K562 (cell line): ENCODE data around the gene TP73. TPM values are rescaled to one million over a fixed set of nuclear protein-coding genes. Genes with fewer than 3 reads are reported as not detected.

Experiments used
- HDAC1 ChIP-seq, 2 experiments: fragments of 450-650 bp; IDR thresholded peaks; 2 replicates each; pipeline ENCODE4 v1.6.1; 2016 to 2017; ENCODE audit warnings: inconsistent platforms in 1 of 2, mild to moderate bottlenecking in 1 of 2, moderate library complexity in 1 of 2
- HSF4 ChIP-seq: fragments of 250-450 bp; sonication (Bioruptor Pico); IDR thresholded peaks from 2 replicates; pipeline ENCODE4 v2.1.2; 2022; ENCODE audit warnings: mild to moderate bottlenecking, moderate library complexity, borderline replicate concordance
- MYC ChIP-seq, 2 experiments: fragments of 250-450 bp in 1 of 2; sonication (Bioruptor Pico) in 1 of 2; IDR thresholded peaks; 2 replicates each; pipeline versions ENCODE4 v1.5.1 to v1.6.1; 2012 to 2021; ENCODE audit warnings: low read depth in 2 of 2, borderline replicate concordance in 1 of 2, improper control_type of control experiment in 1 of 2, low read length in 1 of 2, mild to moderate bottlenecking in 1 of 2, moderate library complexity in 1 of 2
- RB1 ChIP-seq: fragments of 450-650 bp; IDR thresholded peaks from 2 replicates; pipeline ENCODE4 v1.6.1; 2017; ENCODE audit warnings: low read depth, mild to moderate bottlenecking
- SAP30 ChIP-seq: fragments of 200-600 bp; sonication (generic); IDR thresholded peaks from 2 replicates; pipeline ENCODE4 v1.6.1; 2012; ENCODE audit warnings: borderline replicate concordance, low read depth, mild to moderate bottlenecking, moderate library complexity, low read length, control low read depth, inconsistent platforms; ENCODE audit not compliant: insufficient read depth, poor library complexity, severe bottlenecking
- TAF15 ChIP-seq: fragments of 200-400 bp; formaldehyde crosslinking; IDR thresholded peaks from 2 replicates; pipeline ENCODE4 v1.6.1; 2017; ENCODE audit warnings: mild to moderate bottlenecking, low read depth, low read length, moderate library complexity
- ZNF589 ChIP-seq: fragments of 200-800 bp; sonication (Bioruptor generic); IDR thresholded peaks from 2 replicates; pipeline ENCODE4 v1.6.1; 2016; ENCODE audit warnings: low read depth, missing genetic modification characterization, missing compliant biosample characterization
- polyA plus RNA-seq, 8 experiments: library from polyadenylated mRNA; depleted of rRNA in 4 of 8; stranded (reverse) in 5 of 8; unstranded in 3 of 8; fragments of >200 nt; fragmentation: Nextera tagmentation in 2 of 8; fragmentation: Illumina TruSeq in 1 of 8; extraction: Ambion mirVana in 2 of 8; extraction: Trizol in 1 of 8; gene quantifications; 2 replicates each; pipeline versions ENCODE4 v1.2.1 to v1.2.3, GENCODE V29; 2011 to 2014; ENCODE audit warnings: inconsistent platforms in 1 of 8, missing spikeins in 1 of 8
- total RNA-seq, 7 experiments: library from RNA; depleted of rRNA in 6 of 7; stranded (reverse); fragments of >200 nt in 6 of 7; fragmentation: Illumina TruSeq in 2 of 7; extraction: Trizol in 2 of 7; gene quantifications; 2 replicates each; pipeline versions ENCODE4 v1.2.1 to v1.2.3, GENCODE V29; 2011 to 2021; ENCODE audit warnings: low replicate concordance in 1 of 7
- TF ChIP-seq, protein P1 (sequence below): fragments of 450-650 bp; IDR thresholded peaks from 2 replicates; pipeline ENCODE4 v1.6.1; 2017; ENCODE audit warnings: antibody characterized with exemption, mild to moderate bottlenecking
- TF ChIP-seq, protein P2 (sequence below), 3 experiments: fragments of 200-800 bp in 1 of 3; sonication (Bioruptor generic) in 1 of 3; sonication (generic) in 1 of 3; formaldehyde crosslinking in 1 of 3; IDR thresholded peaks; 2 replicates each; pipeline versions ENCODE4 v1.6.1 to v1.8.0; 2016 to 2022; ENCODE audit warnings: mild to moderate bottlenecking in 2 of 3, missing compliant biosample characterization in 2 of 3, missing genetic modification characterization in 2 of 3, missing genetic modification reagents in 1 of 3
- TF ChIP-seq, protein P3 (sequence below), 2 experiments: fragments of 450-650 bp; conservative IDR thresholded peaks; 2 replicates each; pipeline ENCODE4 v1.6.1; 2017; ENCODE audit warnings: mild to moderate bottlenecking in 2 of 2, moderate library complexity in 2 of 2
- TF ChIP-seq, protein P4 (sequence below): fragments of 250-450 bp; sonication (Bioruptor Pico); IDR thresholded peaks from 2 replicates; pipeline ENCODE4 v1.4.0; 2020

TP73 gene
- total and polyA plus RNA-seq, 9 of the 15 experiments (the other 6 are each of a cell fraction or from before 2014, with no cell fraction given), result 0.07 to 1.6 (median 0.40) TPM; not detected in 2

DNA sequence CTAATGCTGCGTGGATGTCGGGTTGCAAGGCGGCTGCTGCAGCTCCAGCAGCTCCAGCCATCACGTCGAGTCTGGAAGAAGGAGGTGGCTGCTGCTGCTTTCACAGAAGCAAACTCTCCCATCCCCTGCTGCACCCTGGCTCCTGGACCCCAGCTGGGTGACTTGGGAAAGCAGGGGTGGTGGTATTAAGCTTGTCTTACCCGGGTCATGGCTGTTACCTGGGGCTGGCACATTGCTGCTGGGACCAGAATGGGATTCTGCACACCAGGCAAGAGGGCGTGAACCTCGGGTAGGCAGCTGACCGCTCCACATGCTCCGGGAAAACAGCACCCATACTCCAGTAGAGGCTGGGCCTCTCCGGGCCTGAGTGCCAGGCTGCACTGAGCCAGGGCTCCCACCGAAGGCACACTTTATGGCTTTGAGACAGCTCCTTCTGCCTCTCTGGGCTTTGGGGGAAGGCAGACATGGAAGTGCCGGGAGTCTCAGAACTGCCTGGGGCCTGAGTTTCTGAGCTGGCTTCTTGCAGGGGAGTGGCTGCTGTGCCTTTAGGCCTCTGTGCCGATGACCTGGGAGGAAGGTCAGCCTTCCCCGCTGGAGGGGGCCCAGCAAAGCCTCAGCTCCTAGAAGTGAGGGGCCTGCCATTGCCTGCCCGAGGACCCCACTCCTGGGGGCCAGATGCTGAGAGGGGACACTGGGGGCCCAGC, 121.4 kb downstream of the TP73 start (continued):
- TF ChIP-seq, protein P1, sequence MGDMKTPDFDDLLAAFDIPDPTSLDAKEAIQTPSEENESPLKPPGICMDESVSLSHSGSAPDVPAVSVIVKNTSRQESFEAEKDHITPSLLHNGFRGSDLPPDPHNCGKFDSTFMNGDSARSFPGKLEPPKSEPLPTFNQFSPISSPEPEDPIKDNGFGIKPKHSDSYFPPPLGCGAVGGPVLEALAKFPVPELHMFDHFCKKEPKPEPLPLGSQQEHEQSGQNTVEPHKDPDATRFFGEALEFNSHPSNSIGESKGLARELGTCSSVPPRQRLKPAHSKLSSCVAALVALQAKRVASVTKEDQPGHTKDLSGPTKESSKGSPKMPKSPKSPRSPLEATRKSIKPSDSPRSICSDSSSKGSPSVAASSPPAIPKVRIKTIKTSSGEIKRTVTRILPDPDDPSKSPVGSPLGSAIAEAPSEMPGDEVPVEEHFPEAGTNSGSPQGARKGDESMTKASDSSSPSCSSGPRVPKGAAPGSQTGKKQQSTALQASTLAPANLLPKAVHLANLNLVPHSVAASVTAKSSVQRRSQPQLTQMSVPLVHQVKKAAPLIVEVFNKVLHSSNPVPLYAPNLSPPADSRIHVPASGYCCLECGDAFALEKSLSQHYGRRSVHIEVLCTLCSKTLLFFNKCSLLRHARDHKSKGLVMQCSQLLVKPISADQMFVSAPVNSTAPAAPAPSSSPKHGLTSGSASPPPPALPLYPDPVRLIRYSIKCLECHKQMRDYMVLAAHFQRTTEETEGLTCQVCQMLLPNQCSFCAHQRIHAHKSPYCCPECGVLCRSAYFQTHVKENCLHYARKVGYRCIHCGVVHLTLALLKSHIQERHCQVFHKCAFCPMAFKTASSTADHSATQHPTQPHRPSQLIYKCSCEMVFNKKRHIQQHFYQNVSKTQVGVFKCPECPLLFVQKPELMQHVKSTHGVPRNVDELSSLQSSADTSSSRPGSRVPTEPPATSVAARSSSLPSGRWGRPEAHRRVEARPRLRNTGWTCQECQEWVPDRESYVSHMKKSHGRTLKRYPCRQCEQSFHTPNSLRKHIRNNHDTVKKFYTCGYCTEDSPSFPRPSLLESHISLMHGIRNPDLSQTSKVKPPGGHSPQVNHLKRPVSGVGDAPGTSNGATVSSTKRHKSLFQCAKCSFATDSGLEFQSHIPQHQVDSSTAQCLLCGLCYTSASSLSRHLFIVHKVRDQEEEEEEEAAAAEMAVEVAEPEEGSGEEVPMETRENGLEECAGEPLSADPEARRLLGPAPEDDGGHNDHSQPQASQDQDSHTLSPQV, result peak; percentile 78
- TF ChIP-seq, protein P2, sequence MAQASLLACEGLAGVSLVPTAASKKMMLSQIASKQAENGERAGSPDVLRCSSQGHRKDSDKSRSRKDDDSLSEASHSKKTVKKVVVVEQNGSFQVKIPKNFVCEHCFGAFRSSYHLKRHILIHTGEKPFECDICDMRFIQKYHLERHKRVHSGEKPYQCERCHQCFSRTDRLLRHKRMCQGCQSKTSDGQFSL (CRISPR knock-in tag; IDR thresholded peaks at IDR 0.05), result no peak
- TF ChIP-seq, protein P2 (tag; IDR thresholded peaks at IDR 0.05), result 0 out of 4 replicates have a peak, but pooled peaks of 1 of the 2 experiments have one; percentile 22
- peak in 1 of 2 experiments; percentile 71; a peak in 2 of 4 replicates for TF ChIP-seq HDAC1 (IDR thresholded peaks at IDR 0.05)
- no peak for TF ChIP-seq TAF15
- 0 out of 2 replicates have a peak, but pooled peaks have one; percentile 31 for TF ChIP-seq RB1
- TF ChIP-seq, protein P3, sequence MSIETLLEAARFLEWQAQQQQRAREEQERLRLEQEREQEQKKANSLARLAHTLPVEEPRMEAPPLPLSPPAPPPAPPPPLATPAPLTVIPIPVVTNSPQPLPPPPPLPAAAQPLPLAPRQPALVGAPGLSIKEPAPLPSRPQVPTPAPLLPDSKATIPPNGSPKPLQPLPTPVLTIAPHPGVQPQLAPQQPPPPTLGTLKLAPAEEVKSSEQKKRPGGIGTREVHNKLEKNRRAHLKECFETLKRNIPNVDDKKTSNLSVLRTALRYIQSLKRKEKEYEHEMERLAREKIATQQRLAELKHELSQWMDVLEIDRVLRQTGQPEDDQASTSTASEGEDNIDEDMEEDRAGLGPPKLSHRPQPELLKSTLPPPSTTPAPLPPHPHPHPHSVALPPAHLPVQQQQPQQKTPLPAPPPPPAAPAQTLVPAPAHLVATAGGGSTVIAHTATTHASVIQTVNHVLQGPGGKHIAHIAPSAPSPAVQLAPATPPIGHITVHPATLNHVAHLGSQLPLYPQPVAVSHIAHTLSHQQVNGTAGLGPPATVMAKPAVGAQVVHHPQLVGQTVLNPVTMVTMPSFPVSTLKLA (conservative IDR thresholded peaks at IDR 0.05), result peak; percentile 73 to 87
- TF ChIP-seq MYC (IDR thresholded peaks at IDR 0.05; ENCODE audit: low read depth, low read length), result peak; percentile 61
- TF ChIP-seq MYC (CRISPR knock-in tag; IDR thresholded peaks at IDR 0.05; ENCODE audit: borderline replicate concordance, low read depth), result no peak
- no peak for TF ChIP-seq ZNF589 (CRISPR knock-in tag)
- TF ChIP-seq HSF4 (CRISPR knock-in tag), result 0 out of 2 replicates have a peak, but pooled peaks have one; percentile 12
- TF ChIP-seq SAP30, result peak; percentile 80
- TF ChIP-seq, protein P4, sequence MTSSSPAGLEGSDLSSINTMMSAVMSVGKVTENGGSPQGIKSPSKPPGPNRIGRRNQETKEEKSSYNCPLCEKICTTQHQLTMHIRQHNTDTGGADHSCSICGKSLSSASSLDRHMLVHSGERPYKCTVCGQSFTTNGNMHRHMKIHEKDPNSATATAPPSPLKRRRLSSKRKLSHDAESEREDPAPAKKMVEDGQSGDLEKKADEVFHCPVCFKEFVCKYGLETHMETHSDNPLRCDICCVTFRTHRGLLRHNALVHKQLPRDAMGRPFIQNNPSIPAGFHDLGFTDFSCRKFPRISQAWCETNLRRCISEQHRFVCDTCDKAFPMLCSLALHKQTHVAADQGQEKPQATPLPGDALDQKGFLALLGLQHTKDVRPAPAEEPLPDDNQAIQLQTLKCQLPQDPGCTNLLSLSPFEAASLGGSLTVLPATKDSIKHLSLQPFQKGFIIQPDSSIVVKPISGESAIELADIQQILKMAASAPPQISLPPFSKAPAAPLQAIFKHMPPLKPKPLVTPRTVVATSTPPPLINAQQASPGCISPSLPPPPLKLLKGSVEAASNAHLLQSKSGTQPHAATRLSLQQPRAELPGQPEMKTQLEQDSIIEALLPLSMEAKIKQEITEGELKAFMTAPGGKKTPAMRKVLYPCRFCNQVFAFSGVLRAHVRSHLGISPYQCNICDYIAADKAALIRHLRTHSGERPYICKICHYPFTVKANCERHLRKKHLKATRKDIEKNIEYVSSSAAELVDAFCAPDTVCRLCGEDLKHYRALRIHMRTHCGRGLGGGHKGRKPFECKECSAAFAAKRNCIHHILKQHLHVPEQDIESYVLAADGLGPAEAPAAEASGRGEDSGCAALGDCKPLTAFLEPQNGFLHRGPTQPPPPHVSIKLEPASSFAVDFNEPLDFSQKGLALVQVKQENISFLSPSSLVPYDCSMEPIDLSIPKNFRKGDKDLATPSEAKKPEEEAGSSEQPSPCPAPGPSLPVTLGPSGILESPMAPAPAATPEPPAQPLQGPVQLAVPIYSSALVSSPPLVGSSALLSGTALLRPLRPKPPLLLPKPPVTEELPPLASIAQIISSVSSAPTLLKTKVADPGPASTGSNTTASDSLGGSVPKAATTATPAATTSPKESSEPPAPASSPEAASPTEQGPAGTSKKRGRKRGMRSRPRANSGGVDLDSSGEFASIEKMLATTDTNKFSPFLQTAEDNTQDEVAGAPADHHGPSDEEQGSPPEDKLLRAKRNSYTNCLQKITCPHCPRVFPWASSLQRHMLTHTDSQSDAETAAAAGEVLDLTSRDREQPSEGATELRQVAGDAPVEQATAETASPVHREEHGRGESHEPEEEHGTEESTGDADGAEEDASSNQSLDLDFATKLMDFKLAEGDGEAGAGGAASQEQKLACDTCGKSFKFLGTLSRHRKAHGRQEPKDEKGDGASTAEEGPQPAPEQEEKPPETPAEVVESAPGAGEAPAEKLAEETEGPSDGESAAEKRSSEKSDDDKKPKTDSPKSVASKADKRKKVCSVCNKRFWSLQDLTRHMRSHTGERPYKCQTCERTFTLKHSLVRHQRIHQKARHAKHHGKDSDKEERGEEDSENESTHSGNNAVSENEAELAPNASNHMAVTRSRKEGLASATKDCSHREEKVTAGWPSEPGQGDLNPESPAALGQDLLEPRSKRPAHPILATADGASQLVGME (CRISPR knock-in tag), result 0 out of 2 replicates have a peak, but pooled peaks have one; percentile 3
